Measurements from ENCODE around the gene HADH. TPM values are rescaled to one million over a fixed set of nuclear protein-coding genes. Genes with fewer than 3 reads are reported as not detected.

The HADH gene
- total RNA-seq, 1 experiment from 2014 or later = 10.8 TPM

- Histone ChIP-seq H3K9ac (ENCODE audit: low read length) (no peak overlapping the region), H3K9me2 (replicated peaks; ENCODE audit: low read length) (no peaks in the 10 kb centered on the region), H3K4me1 (ENCODE audit: insufficient read depth, low read length) (no peaks in the 10 kb centered on the region), H3F3A (ENCODE audit: low read length, unreplicated experiment) (no peaks in the 10 kb centered on the region), H3K4me2 (ENCODE audit: low read length) (no peak overlapping the region), H3K36me3 (ENCODE audit: low read depth, low read length) (no peaks in the 10 kb centered on the region), H3K79me2 (ENCODE audit: low read length) (no peaks in the 10 kb centered on the region), H3K4me3 (ENCODE audit: low read length) (no peak overlapping the region), H2AFZ (ENCODE audit: low read length) (no peak overlapping the region), H3K27me3 (ENCODE audit: low read length) (no peaks in the 10 kb centered on the region), H4K20me1 (ENCODE audit: low read length) (no peaks in the 10 kb centered on the region), H3K27ac (ENCODE audit: low read length) (no peak overlapping the region), H3K9me3 (ENCODE audit: low read length) (no peaks in the 10 kb centered on the region)
- DNase-seq = no peak
- no peak for ATAC-seq
- CTCF ChIA-PET = no interaction called here
- TF ChIP-seq EZH2phosphoT487 (IDR thresholded peaks at IDR 0.05; ENCODE audit: borderline replicate concordance, low read length) (no peak), EZH2 (IDR thresholded peaks at IDR 0.05; ENCODE audit: low read length, unreplicated experiment) (no peak), CTCF (conservative IDR thresholded peaks at IDR 0.05; ENCODE audit: low read depth, low read length) (no peak)
- POLR2A ChIA-PET (ENCODE audit: unreplicated experiment) = interaction anchor here (0.6 kb wide), 1 partner anchor 866 kb away, joined by 3 read pairs; no protein-coding TSS in a partner anchor
- intact Hi-C loops (cut with micrococcal nuclease) = no loop called here
- BruUV-seq (replicated peaks) = no TSS peak
Measured at GRCh38 chr4:108051343-108051742, 61.7 kb downstream of the HADH start.

- Histone ChIP-seq H2AFZ (ENCODE audit: low read length) (no peak overlapping the region), H3K9me3 (ENCODE audit: low read length) (no peaks in the 10 kb centered on the region), H4K20me1 (ENCODE audit: low read length) (no peaks in the 10 kb centered on the region), H3K9ac (ENCODE audit: low read length) (no peak overlapping the region), H3K36me3 (ENCODE audit: low read depth, low read length) (no peaks in the 10 kb centered on the region), H3K4me1 (ENCODE audit: insufficient read depth, low read length) (no peaks in the 10 kb centered on the region), H3K27ac (ENCODE audit: low read length) (no peak overlapping the region), H3K9me2 (replicated peaks; ENCODE audit: low read length) (no peaks in the 10 kb centered on the region), H3K79me2 (ENCODE audit: low read length) (no peaks in the 10 kb centered on the region), H3K4me2 (ENCODE audit: low read length) (no peak overlapping the region), H3K4me3 (ENCODE audit: low read length) (no peak overlapping the region), H3F3A (ENCODE audit: low read length, unreplicated experiment) (no peaks in the 10 kb centered on the region), H3K27me3 (ENCODE audit: low read length) (no peaks in the 10 kb centered on the region)
- ChIA-PET POLR2A (ENCODE audit: unreplicated experiment) (no interaction called here), CTCF (no interaction called here)
- intact Hi-C loops (cut with micrococcal nuclease) = no loop called here
- TF ChIP-seq CTCF (conservative IDR thresholded peaks at IDR 0.05; ENCODE audit: low read depth, low read length) (no peak), EZH2 (IDR thresholded peaks at IDR 0.05; ENCODE audit: low read length, unreplicated experiment) (no peak), EZH2phosphoT487 (IDR thresholded peaks at IDR 0.05; ENCODE audit: borderline replicate concordance, low read length) (no peak)
- DNase-seq = no peak
- no peak for ATAC-seq
- BruUV-seq (replicated peaks) = no TSS peak
Measured at GRCh38 chr4:108052558-108053120, 63.0 kb downstream of the HADH start.

GRCh38 chr4:108053251-108053711 lies 63.6 kb downstream of the HADH start:
- H3K27ac ChIP-seq (ENCODE audit: low read length) = no peak overlapping the region
- CTCF ChIA-PET = no interaction called here
- no peak overlapping the region for H3K4me3 ChIP-seq (ENCODE audit: low read length)
- H3K9ac ChIP-seq (ENCODE audit: low read length) = no peak overlapping the region
- no peak for TF ChIP-seq CTCF (conservative IDR thresholded peaks at IDR 0.05; ENCODE audit: low read depth, low read length)
- no peak for TF ChIP-seq EZH2 (IDR thresholded peaks at IDR 0.05; ENCODE audit: low read length, unreplicated experiment)
- TF ChIP-seq EZH2phosphoT487 (IDR thresholded peaks at IDR 0.05; ENCODE audit: borderline replicate concordance, low read length) = no peak
- H3K4me1 ChIP-seq (ENCODE audit: insufficient read depth, low read length) = peaks cover 1% of the 10 kb centered on the region; the same call in 1 of the 2 replicates
- H4K20me1 ChIP-seq (ENCODE audit: low read length) = no peaks in the 10 kb centered on the region
- POLR2A ChIA-PET (ENCODE audit: unreplicated experiment) = no interaction called here
- intact Hi-C loops (cut with micrococcal nuclease) = no loop called here
- no peaks in the 10 kb centered on the region for H3F3A ChIP-seq (ENCODE audit: low read length, unreplicated experiment)
- no peak for DNase-seq
- no peak overlapping the region for H3K4me2 ChIP-seq (ENCODE audit: low read length)
- no TSS peak for BruUV-seq (replicated peaks)
- no peaks in the 10 kb centered on the region for H3K9me3 ChIP-seq (ENCODE audit: low read length)
- H3K36me3 ChIP-seq (ENCODE audit: low read depth, low read length) = no peaks in the 10 kb centered on the region
- no peaks in the 10 kb centered on the region for H3K79me2 ChIP-seq (ENCODE audit: low read length)
- no peak overlapping the region for H2AFZ ChIP-seq (ENCODE audit: low read length)
- H3K27me3 ChIP-seq (ENCODE audit: low read length) = no peaks in the 10 kb centered on the region
- ATAC-seq = no peak
- no peaks in the 10 kb centered on the region for H3K9me2 ChIP-seq (replicated peaks; ENCODE audit: low read length)
